KMS-11 (cell line): Measurements from ENCODE around the gene VLDLR.

ENCODE experiments used
- H2AFZ ChIP-seq: fragments of 200-600 bp; sonication (generic); 2 replicates; pipeline ENCODE4 v1.6.1; 2016; ENCODE audit warnings: antibody characterized with exemption, mixed run types, low read depth
- H3K27ac ChIP-seq: fragments of 200-600 bp; sonication (generic); 2 replicates; pipeline ENCODE4 v1.6.1; 2016; ENCODE audit warnings: mild to moderate bottlenecking, mixed run types
- H3K27me3 ChIP-seq: fragments of 200-600 bp; sonication (generic); 2 replicates; pipeline ENCODE4 v1.6.1; 2017; ENCODE audit warnings: mild to moderate bottlenecking, low read depth, mixed run types, moderate library complexity; ENCODE audit not compliant: insufficient read depth
- H3K36me3 ChIP-seq: fragments of 200-600 bp; sonication (generic); 2 replicates; pipeline ENCODE4 v1.6.1; 2017; ENCODE audit warnings: mild to moderate bottlenecking, mixed run types; ENCODE audit not compliant: insufficient read depth
- H3K4me1 ChIP-seq: fragments of 200-600 bp; sonication (generic); 2 replicates; pipeline ENCODE4 v1.6.1; 2016; ENCODE audit warnings: mild to moderate bottlenecking, low read depth, mixed run types; ENCODE audit not compliant: poor library complexity, severe bottlenecking
- H3K4me2 ChIP-seq: fragments of 200-600 bp; sonication (generic); 2 replicates; pipeline ENCODE4 v1.7.0; 2016; ENCODE audit warnings: mild to moderate bottlenecking, mixed run types
- H3K4me3 ChIP-seq: fragments of 200-600 bp; sonication (generic); IDR thresholded peaks from 2 replicates; pipeline ENCODE4 v1.6.1; 2017; ENCODE audit warnings: low read depth, low read length, mixed read lengths; ENCODE audit not compliant: insufficient read depth
- H3K79me2 ChIP-seq: fragments of 200-600 bp; sonication (generic); 2 replicates; pipeline ENCODE4 v1.6.1; 2016; ENCODE audit warnings: low read depth, mixed run types; ENCODE audit not compliant: insufficient read depth
- H3K9ac ChIP-seq: fragments of 200-600 bp; sonication (generic); 2 replicates; pipeline ENCODE4 v1.6.1; 2016; ENCODE audit warnings: mild to moderate bottlenecking, mixed run types
- H4K20me1 ChIP-seq: fragments of 200-600 bp; sonication (generic); 2 replicates; pipeline ENCODE4 v1.6.1; 2016; ENCODE audit warnings: mild to moderate bottlenecking, mixed run types; ENCODE audit not compliant: insufficient read depth
- TF ChIP-seq, protein P1 (sequence below): fragments of 200-600 bp; sonication (generic); conservative IDR thresholded peaks from 2 replicates; pipeline ENCODE4 v1.6.1; 2017; ENCODE audit warnings: low read depth, mild to moderate bottlenecking, antibody characterized with exemption, low read length, moderate library complexity, mixed read lengths

The VLDLR gene

DNA sequence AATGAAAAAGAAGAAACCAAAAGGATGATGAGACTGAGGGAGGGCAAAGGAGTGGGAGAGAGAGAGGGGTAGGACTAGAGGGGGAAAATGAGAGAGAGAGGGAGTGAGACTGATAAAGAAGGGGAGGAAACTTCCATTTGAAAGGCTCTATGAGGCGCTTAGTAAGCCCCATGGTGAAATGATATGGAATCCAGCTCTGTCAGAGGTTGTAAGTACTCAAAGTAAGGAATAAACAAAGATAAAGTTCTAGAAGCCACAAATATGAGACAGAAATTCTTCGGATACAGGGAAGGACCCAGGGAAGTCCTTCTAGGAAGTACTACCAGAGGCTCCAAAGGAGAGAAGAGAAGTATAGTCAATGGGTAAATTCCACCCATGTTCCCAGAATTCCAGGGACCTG lies 21.7 kb upstream of the VLDLR start:
- no peak overlapping the region for H3K4me2 ChIP-seq
- no peaks in the 10 kb centered on the region for H3K36me3 ChIP-seq
- H3K4me1 ChIP-seq = no peaks in the 10 kb centered on the region
- H4K20me1 ChIP-seq = no peaks in the 10 kb centered on the region
- no peak overlapping the region for H2AFZ ChIP-seq
- H3K4me3 ChIP-seq = no peak overlapping the region
- H3K79me2 ChIP-seq = no peaks in the 10 kb centered on the region
- TF ChIP-seq, protein P1, sequence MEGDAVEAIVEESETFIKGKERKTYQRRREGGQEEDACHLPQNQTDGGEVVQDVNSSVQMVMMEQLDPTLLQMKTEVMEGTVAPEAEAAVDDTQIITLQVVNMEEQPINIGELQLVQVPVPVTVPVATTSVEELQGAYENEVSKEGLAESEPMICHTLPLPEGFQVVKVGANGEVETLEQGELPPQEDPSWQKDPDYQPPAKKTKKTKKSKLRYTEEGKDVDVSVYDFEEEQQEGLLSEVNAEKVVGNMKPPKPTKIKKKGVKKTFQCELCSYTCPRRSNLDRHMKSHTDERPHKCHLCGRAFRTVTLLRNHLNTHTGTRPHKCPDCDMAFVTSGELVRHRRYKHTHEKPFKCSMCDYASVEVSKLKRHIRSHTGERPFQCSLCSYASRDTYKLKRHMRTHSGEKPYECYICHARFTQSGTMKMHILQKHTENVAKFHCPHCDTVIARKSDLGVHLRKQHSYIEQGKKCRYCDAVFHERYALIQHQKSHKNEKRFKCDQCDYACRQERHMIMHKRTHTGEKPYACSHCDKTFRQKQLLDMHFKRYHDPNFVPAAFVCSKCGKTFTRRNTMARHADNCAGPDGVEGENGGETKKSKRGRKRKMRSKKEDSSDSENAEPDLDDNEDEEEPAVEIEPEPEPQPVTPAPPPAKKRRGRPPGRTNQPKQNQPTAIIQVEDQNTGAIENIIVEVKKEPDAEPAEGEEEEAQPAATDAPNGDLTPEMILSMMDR = no peak
- H3K27ac ChIP-seq = no peak overlapping the region
- H3K27me3 ChIP-seq = no peaks in the 10 kb centered on the region
- H3K9ac ChIP-seq = no peak overlapping the region

DNA sequence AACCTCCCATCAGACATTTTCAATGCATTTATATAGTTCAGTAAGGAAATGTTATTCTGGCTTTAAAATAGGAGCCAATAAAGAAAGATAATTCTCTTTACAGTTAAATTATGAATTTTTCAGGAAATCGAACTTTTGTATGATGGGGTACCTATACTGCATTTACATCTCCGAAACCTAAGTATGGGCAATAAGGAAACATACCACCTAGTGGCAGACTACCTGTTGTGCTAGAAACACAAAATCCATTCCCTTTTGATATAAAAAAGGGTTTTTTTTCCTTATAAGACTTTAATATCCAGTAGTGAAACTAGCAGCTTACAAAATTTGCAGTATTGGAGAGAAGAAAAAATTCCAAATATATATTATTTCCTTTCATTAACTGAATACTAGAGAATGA lies 21.3 kb upstream of the VLDLR start:
- Histone ChIP-seq H2AFZ (no peak overlapping the region), H3K27me3 (no peaks in the 10 kb centered on the region), H3K4me2 (no peak overlapping the region), H3K4me3 (no peak overlapping the region), H3K27ac (no peak overlapping the region), H3K9ac (no peak overlapping the region), H3K4me1 (no peaks in the 10 kb centered on the region), H4K20me1 (no peaks in the 10 kb centered on the region), H3K79me2 (no peaks in the 10 kb centered on the region), H3K36me3 (no peaks in the 10 kb centered on the region)
- TF ChIP-seq, protein P1 = no peak

DNA sequence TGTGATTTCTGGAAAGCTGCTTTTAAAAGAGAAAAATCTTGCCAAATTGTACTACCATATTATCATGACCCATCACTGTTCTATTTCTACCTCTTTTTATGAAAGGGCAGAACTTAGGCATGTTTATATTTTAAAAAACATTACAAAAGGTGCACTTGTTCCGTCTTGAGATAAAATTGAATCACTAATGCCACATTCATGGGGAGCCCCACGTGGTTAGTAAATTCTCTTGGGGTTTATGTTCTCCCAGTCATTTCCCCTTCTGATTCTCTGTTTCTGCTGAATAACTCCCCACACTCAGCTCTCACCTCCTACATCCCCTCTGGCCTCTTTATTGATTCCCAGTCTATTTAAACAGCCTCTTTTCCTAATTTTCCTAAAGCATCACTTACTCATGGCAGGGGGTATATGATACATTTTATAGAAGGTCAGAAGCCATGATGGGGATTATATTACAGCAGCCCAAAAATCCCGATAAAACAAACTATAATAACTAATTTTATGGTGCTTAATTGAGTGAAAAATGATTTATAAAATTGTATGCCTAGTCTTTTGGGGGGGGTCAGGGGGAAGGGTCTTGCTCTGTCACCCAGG lies 19.7 kb upstream of the VLDLR start:
- Histone ChIP-seq H3K27ac (no peak overlapping the region), H3K79me2 (no peaks in the 10 kb centered on the region), H2AFZ (no peak overlapping the region), H3K27me3 (no peaks in the 10 kb centered on the region), H3K4me3 (no peak overlapping the region), H4K20me1 (no peaks in the 10 kb centered on the region), H3K4me2 (no peak overlapping the region), H3K9ac (no peak overlapping the region), H3K4me1 (no peaks in the 10 kb centered on the region), H3K36me3 (no peaks in the 10 kb centered on the region)
- TF ChIP-seq, protein P1 = no peak

DNA sequence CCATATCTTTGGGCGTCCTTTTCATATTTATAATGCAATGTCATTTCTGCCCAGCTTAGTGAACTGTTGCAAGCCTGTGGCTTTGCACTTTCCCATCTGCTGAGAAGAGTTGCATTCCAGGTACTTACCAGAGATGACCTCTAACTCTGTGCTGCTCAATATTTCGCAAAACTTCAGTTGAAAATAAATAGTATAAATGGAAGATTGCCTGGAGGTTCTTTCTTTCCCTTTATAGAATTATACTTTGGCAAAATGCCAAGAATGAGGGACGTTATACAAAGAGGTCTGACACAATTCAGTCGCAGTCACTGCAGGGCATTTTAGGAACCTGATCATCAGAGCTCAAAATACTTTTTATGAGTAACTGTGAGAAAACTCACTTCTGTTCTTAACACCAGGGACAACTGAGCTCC lies 18.9 kb upstream of the VLDLR start:
- Histone ChIP-seq H4K20me1 (no peaks in the 10 kb centered on the region), H3K27ac (no peak overlapping the region), H3K79me2 (no peaks in the 10 kb centered on the region), H3K4me2 (no peak overlapping the region), H3K4me3 (no peak overlapping the region), H3K9ac (no peak overlapping the region), H2AFZ (no peak overlapping the region), H3K36me3 (no peaks in the 10 kb centered on the region), H3K4me1 (no peaks in the 10 kb centered on the region), H3K27me3 (no peaks in the 10 kb centered on the region)
- TF ChIP-seq, protein P1 = no peak
